Thyroid gland (tissue), 4 donors: ENCODE results near the gene ABHD5.

ENCODE experiments used
- POLR2A ChIP-seq, 2 donors: fragments of 450-650 bp; IDR thresholded peaks; one replicate each; pipeline ENCODE4 v1.6.1; 2017; ENCODE audit warnings: antibody characterized with exemption in 2 of 2, mild to moderate bottlenecking in 2 of 2, moderate library complexity in 1 of 2
- TF ChIP-seq, protein P1 (sequence below), 6 experiments: fragments of 200-600 bp in 3 of 6; fragments of 450-650 bp in 3 of 6; sonication (generic) in 3 of 6; IDR thresholded peaks; one replicate each; pipeline ENCODE4 v1.5.1; 2016 to 2019; ENCODE audit warnings: antibody characterized with exemption in 6 of 6, mild to moderate bottlenecking in 2 of 6, inconsistent platforms in 1 of 6, moderate library complexity in 1 of 6

DNA sequence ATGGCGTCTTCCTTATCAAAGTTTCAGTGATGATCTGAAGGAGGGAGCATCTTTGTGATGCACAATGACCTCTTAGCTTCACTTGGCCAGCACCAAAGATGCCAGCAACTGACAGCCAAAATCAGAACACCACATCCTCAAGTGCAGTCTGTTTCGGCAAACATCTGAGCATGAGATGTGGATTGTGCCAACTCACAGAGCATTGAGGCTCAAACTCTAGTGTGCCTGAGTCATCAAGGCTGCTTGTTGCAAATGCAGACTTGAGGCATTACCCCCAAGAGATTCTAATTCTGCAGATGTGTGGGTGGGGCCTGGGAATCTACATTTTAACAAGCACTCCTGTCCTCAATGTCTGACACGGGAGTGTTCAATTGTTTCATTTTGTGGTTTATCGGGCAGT lies 35.8 kb downstream of the ABHD5 start:
- TF ChIP-seq, protein P1, sequence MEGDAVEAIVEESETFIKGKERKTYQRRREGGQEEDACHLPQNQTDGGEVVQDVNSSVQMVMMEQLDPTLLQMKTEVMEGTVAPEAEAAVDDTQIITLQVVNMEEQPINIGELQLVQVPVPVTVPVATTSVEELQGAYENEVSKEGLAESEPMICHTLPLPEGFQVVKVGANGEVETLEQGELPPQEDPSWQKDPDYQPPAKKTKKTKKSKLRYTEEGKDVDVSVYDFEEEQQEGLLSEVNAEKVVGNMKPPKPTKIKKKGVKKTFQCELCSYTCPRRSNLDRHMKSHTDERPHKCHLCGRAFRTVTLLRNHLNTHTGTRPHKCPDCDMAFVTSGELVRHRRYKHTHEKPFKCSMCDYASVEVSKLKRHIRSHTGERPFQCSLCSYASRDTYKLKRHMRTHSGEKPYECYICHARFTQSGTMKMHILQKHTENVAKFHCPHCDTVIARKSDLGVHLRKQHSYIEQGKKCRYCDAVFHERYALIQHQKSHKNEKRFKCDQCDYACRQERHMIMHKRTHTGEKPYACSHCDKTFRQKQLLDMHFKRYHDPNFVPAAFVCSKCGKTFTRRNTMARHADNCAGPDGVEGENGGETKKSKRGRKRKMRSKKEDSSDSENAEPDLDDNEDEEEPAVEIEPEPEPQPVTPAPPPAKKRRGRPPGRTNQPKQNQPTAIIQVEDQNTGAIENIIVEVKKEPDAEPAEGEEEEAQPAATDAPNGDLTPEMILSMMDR (IDR thresholded peaks at IDR 0.05) = no peak
- no peak for TF ChIP-seq POLR2A (IDR thresholded peaks at IDR 0.05)
